GM12878 (cell line): Measurements from ENCODE around the gene DAGLA. TPM values are rescaled to one million over a fixed set of nuclear protein-coding genes. Genes with fewer than 3 reads are reported as not detected.

Source experiments
- ATAC-seq: fragments of 200-7000 bp; cut with Tn5 transposase; 3 replicates; pipeline ENCODE4 v1.9.1; 2020; ENCODE audit warnings: mild to moderate bottlenecking, moderate library complexity
- BruUV-seq: library from RNA; stranded (reverse); fragments of 400-500 nt; replicated peaks from 2 replicates; lab custom pipeline; 2021; lab: Mats Ljungman, UMichigan
- CTCF ChIA-PET: fragments of 300-600 bp; sonication (Branson Sonifier 250); formaldehyde crosslinking; extraction: SDS; loops from one replicate; lab custom pipeline; 2021; ENCODE audit warnings: inconsistent platforms; lab: Yijun Ruan, JAX
- POLR2A ChIA-PET: fragments of 350-600 bp; formaldehyde crosslinking; extraction: SDS; loops from one replicate; lab custom pipeline; 2021; ENCODE audit warnings: inconsistent platforms; lab: Charles Lee
- RAD21 ChIA-PET: fragments of 300-600 bp; sonication (Branson Sonifier 250); formaldehyde crosslinking; loops from one replicate; lab custom pipeline; 2023; ENCODE audit warnings: antibody characterized with exemption; ENCODE audit not compliant: unreplicated experiment; lab: Charles Lee
- SMC1A ChIA-PET: fragments of 300-600 bp; sonication (Branson Sonifier 250); formaldehyde crosslinking; loops from one replicate; lab custom pipeline; 2023; ENCODE audit not compliant: unreplicated experiment, uncharacterized antibody; lab: Charles Lee
- DNase-seq: peaks from one replicate; pipeline ENCODE4 v3.0.0-alpha.2; 2011; ENCODE audit warnings: low read depth, low spot score
- FAIRE-seq: peaks from 3 replicates; lab custom pipeline; 2011; peaks lifted over from hg19 to GRCh38; lab: Jason Lieb, UNC
- H2AFZ ChIP-seq: 2 replicates; pipeline ENCODE4 v1.6.0; 2011; ENCODE audit warnings: low read depth, low read length, control low read depth; ENCODE audit not compliant: control insufficient read depth
- H3K27ac ChIP-seq: 2 replicates; pipeline ENCODE4 v1.5.1; 2011; ENCODE audit warnings: control low read depth; ENCODE audit not compliant: control insufficient read depth, insufficient read depth
- H3K27me3 ChIP-seq, 2 experiments: replicated peaks in 1 of 2; 2 replicates each; pipeline versions ENCODE4 v1.6.0 to v1.6.1; 2011; ENCODE audit warnings: low read length in 1 of 2; ENCODE audit not compliant: control insufficient read depth in 2 of 2, insufficient read depth in 2 of 2
- H3K36me3 ChIP-seq, 2 experiments: 2 replicates each; pipeline ENCODE4 v1.5.1; 2011; ENCODE audit warnings: low read length in 1 of 2; ENCODE audit not compliant: control insufficient read depth in 2 of 2, insufficient read depth in 2 of 2
- H3K4me1 ChIP-seq: 2 replicates; pipeline ENCODE4 v1.6.1; 2011; ENCODE audit warnings: mild to moderate bottlenecking, low read length, moderate library complexity, mixed read lengths; ENCODE audit not compliant: control insufficient read depth, insufficient read depth
- H3K4me2 ChIP-seq: 2 replicates; pipeline ENCODE4 v1.6.0; 2011; ENCODE audit warnings: control low read depth; ENCODE audit not compliant: control insufficient read depth, insufficient read depth
- H3K4me3 ChIP-seq: fragments of 200-600 bp; sonication (generic); 2 replicates; pipeline ENCODE4 v1.5.1; 2016
- H3K79me2 ChIP-seq: 2 replicates; pipeline ENCODE4 v1.6.0; 2011; ENCODE audit warnings: low read length; ENCODE audit not compliant: control insufficient read depth, insufficient read depth
- H3K9ac ChIP-seq: 2 replicates; pipeline ENCODE4 v1.8.0; 2011; ENCODE audit warnings: low read length, control low read depth, mixed read lengths; ENCODE audit not compliant: control insufficient read depth, insufficient read depth
- H3K9me3 ChIP-seq: replicated peaks from 3 replicates; pipeline ENCODE4 v1.5.1; 2011; ENCODE audit warnings: mild to moderate bottlenecking, low read length; ENCODE audit not compliant: control insufficient read depth, insufficient read depth
- H4K20me1 ChIP-seq: 2 replicates; pipeline ENCODE4 v1.6.0; 2011; ENCODE audit not compliant: control insufficient read depth, insufficient read depth
- ATF2 ChIP-seq: IDR thresholded peaks from 2 replicates; pipeline ENCODE4 v1.6.1; 2012; ENCODE audit warnings: low read length, inconsistent platforms
- BRCA1 ChIP-seq: IDR thresholded peaks from 2 replicates; pipeline ENCODE4 v1.6.1; 2011; ENCODE audit warnings: low read depth, low read length, improper control_type of control experiment
- CBFB ChIP-seq: IDR thresholded peaks from 2 replicates; pipeline ENCODE4 v1.6.1; 2016; ENCODE audit warnings: antibody characterized with exemption, low read depth
- EED ChIP-seq: sonication (generic); IDR thresholded peaks from 2 replicates; pipeline ENCODE4 v1.6.1; 2016; ENCODE audit warnings: antibody characterized with exemption, low read depth
- FOXM1 ChIP-seq: IDR thresholded peaks from 2 replicates; pipeline ENCODE4 v1.6.1; 2012; ENCODE audit warnings: low read depth, mild to moderate bottlenecking, inconsistent platforms, low read length, moderate library complexity
- GABPA ChIP-seq: IDR thresholded peaks from 2 replicates; pipeline ENCODE4 v1.6.1; 2014; ENCODE audit warnings: antibody characterized with exemption, low read depth, mild to moderate bottlenecking, inconsistent platforms
- IRF4 ChIP-seq: IDR thresholded peaks from 2 replicates; pipeline ENCODE4 v1.6.1; 2011; ENCODE audit warnings: low read depth, low read length
- LARP7 ChIP-seq: fragments of 450-650 bp; IDR thresholded peaks from 2 replicates; pipeline ENCODE4 v1.6.1; 2017; ENCODE audit warnings: mild to moderate bottlenecking
- MXI1 ChIP-seq: fragments of 150-350 bp; IDR thresholded peaks from 2 replicates; pipeline ENCODE4 v1.6.1; 2011; ENCODE audit warnings: low read depth, mild to moderate bottlenecking, inconsistent platforms, low read length, improper control_type of control experiment
- POLR2AphosphoS2 ChIP-seq: IDR thresholded peaks from 2 replicates; pipeline ENCODE4 v1.6.1; 2011; ENCODE audit warnings: low read depth, mild to moderate bottlenecking, low read length, improper control_type of control experiment, moderate library complexity
- RCOR1 ChIP-seq: conservative IDR thresholded peaks from 2 replicates; pipeline ENCODE4 v1.6.1; 2012; ENCODE audit warnings: low read depth, low read length, improper control_type of control experiment
- RELA ChIP-seq: fragments of 450-650 bp; IDR thresholded peaks from 2 replicates; pipeline ENCODE4 v1.8.0; 2014; ENCODE audit warnings: borderline replicate concordance; ENCODE audit not compliant: partially characterized antibody
- SMARCA5 ChIP-seq: fragments of 450-650 bp; IDR thresholded peaks from 2 replicates; pipeline ENCODE4 v1.6.1; 2017; ENCODE audit warnings: mild to moderate bottlenecking
- SP1 ChIP-seq: IDR thresholded peaks from one replicate; pipeline ENCODE4 v1.6.1; 2011; ENCODE audit warnings: low read depth, low read length
- STAT3 ChIP-seq: IDR thresholded peaks from 2 replicates; pipeline ENCODE4 v1.6.1; 2011; ENCODE audit warnings: low read depth, low read length, improper control_type of control experiment
- TBL1XR1 ChIP-seq: IDR thresholded peaks from 2 replicates; pipeline ENCODE4 v1.6.1; 2012; ENCODE audit warnings: low read depth, low read length, improper control_type of control experiment
- ZBED1 ChIP-seq: IDR thresholded peaks from 2 replicates; pipeline ENCODE4 v1.6.1; 2016; ENCODE audit warnings: borderline replicate concordance
- ZSCAN29 ChIP-seq: fragments of 450-650 bp; IDR thresholded peaks from 2 replicates; pipeline ENCODE4 v1.6.1; 2017; ENCODE audit warnings: mild to moderate bottlenecking, moderate library complexity
- WGBS: methylation state at CpG from one replicate; pipeline ENCODE4 v1.1.6; 2016; ENCODE audit warnings: low lambda C conversion rate; ENCODE audit not compliant: insufficient replicate concordance, insufficient coverage; ENCODE audit errors: missing lambda C conversion rate; 5-methylcytosine and 5-hydroxymethylcytosine counted together
- in situ Hi-C: fragments of 300-500 bp; cut with MboI; formaldehyde crosslinking; loops from 9 replicates; pipeline ENCODE4 v1.14.3; 2018; ENCODE audit warnings: mixed read lengths
- intact Hi-C: fragments of 100-400 bp; cut with micrococcal nuclease; formaldehyde crosslinking; loops from one replicate; pipeline ENCODE4 v1.14.2; 2022; ENCODE audit not compliant: unreplicated experiment
- polyA plus RNA-seq, 11 experiments: library from polyadenylated mRNA; depleted of rRNA in 4 of 11; unstranded in 6 of 11; stranded (reverse) in 5 of 11; fragments of >200 nt; fragmentation: Nextera tagmentation in 4 of 11; fragmentation: Illumina TruSeq in 1 of 11; extraction: Ambion mirVana in 4 of 11; extraction: Trizol in 1 of 11; gene quantifications; 1 replicate in 1 of 11; 2 replicates in 10 of 11; pipeline versions ENCODE4 v1.2.1 to v1.2.3, GENCODE V29; 2011 to 2016; ENCODE audit warnings: inconsistent platforms in 2 of 11, missing spikeins in 2 of 11, low read depth in 1 of 11
- total RNA-seq, 4 experiments: library from RNA; depleted of rRNA in 3 of 4; stranded (reverse); fragments of >200 nt in 3 of 4; fragmentation: Illumina TruSeq in 1 of 4; extraction: Trizol in 1 of 4; gene quantifications; 2 replicates each; pipeline versions ENCODE4 v1.2.1 to v1.2.3, GENCODE V29; 2013 to 2021
- TF ChIP-seq, protein P1 (sequence below): fragments of 450-650 bp; IDR thresholded peaks from 2 replicates; pipeline ENCODE4 v1.6.1; 2018; ENCODE audit warnings: borderline replicate concordance, mild to moderate bottlenecking; ENCODE audit not compliant: partially characterized antibody
- TF ChIP-seq, protein P2 (sequence below): fragments of 450-650 bp; IDR thresholded peaks from 2 replicates; pipeline ENCODE4 v1.6.1; 2017; ENCODE audit warnings: mild to moderate bottlenecking

The DAGLA gene
- total and polyA plus RNA-seq, 10 of the 15 experiments (the other 5 are each of a cell fraction or from before 2014, with no cell fraction given), result 0.05 TPM; not detected in 9

- intact Hi-C loops, result loop anchor here (5.0 kb wide), 4 partner anchors 76 to 311 kb away; partner anchors contain the start of gene FTH1
- BruUV-seq, result no TSS peak
- SMC1A ChIA-PET, result interaction anchor here (1.2 to 6.0 kb wide), 15 partner anchors 9 to 313 kb away, joined by 3 to 86 read pairs (median 15); partner anchors contain the start of genes BEST1 and FADS2
These were observed 115.8 kb downstream of the DAGLA start for GRCh38 chr11:61795876-61796526.

More at GRCh38 chr11:61795876-61796526, 115.8 kb downstream of the DAGLA start:
- H3K36me3 ChIP-seq, result peaks cover 7 to 9% of the 10 kb centered on the region in 2 experiments; a peak in 3 of 4 replicates
- 97% methylated on average over 18 of the region's 18 CpGs for WGBS
- H3K4me2 ChIP-seq, result no peak overlapping the region
- no peaks in the 10 kb centered on the region for H3K9me3 ChIP-seq
- H3K27me3 ChIP-seq, result no peaks in the 10 kb centered on the region
- ChIA-PET CTCF (interaction anchor here (1.0 to 12.7 kb wide), 19 partner anchors 8 to 316 kb away, joined by 3 to 188 read pairs (median 39); partner anchors contain the start of genes BEST1, FADS1 and FADS2), RAD21 (interaction anchor here (0.9 to 6.2 kb wide), 13 partner anchors 8 to 317 kb away, joined by 3 to 96 read pairs (median 9); partner anchors contain the start of genes BEST1 and FADS2), POLR2A (interaction anchor here (2.1 to 7.0 kb wide), 3 partner anchors 20 to 39 kb away, joined by 21 to 77 read pairs (median 22); partner anchors contain the start of genes FADS1 and FADS2)
- FAIRE-seq (no peak), DNase-seq (no peak), ATAC-seq (no peak)
- no peak overlapping the region for H3K4me3 ChIP-seq
- in situ Hi-C loops, result loop anchor here (5.0 kb wide), 2 partner anchors 101 to 311 kb away; no protein-coding TSS in a partner anchor
- no peak overlapping the region for H3K9ac ChIP-seq
- no peaks in the 10 kb centered on the region for H4K20me1 ChIP-seq
- H3K27ac ChIP-seq, result no peak overlapping the region
- TF ChIP-seq EED (no peak), BRCA1 (no peak), SMARCA5 (no peak), ATF2 (no peak), ZSCAN29 (no peak), SP1 (no peak), CBFB (no peak), POLR2AphosphoS2 (no peak), IRF4 (no peak), RELA (no peak), GABPA (no peak), ZBED1 (no peak), MXI1 (no peak), TBL1XR1 (no peak), RCOR1 (no peak), FOXM1 (no peak), LARP7 (no peak), STAT3 (no peak)
- TF ChIP-seq, protein P1, sequence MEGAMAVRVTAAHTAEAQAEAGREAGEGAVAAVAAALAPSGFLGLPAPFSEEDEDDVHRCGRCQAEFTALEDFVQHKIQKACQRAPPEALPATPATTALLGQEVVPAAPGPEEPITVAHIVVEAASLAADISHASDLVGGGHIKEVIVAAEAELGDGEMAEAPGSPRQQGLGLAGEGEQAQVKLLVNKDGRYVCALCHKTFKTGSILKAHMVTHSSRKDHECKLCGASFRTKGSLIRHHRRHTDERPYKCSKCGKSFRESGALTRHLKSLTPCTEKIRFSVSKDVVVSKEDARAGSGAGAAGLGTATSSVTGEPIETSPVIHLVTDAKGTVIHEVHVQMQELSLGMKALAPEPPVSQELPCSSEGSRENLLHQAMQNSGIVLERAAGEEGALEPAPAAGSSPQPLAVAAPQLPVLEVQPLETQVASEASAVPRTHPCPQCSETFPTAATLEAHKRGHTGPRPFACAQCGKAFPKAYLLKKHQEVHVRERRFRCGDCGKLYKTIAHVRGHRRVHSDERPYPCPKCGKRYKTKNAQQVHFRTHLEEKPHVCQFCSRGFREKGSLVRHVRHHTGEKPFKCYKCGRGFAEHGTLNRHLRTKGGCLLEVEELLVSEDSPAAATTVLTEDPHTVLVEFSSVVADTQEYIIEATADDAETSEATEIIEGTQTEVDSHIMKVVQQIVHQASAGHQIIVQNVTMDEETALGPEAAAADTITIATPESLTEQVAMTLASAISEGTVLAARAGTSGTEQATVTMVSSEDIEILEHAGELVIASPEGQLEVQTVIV, result no peak
- TF ChIP-seq, protein P2, sequence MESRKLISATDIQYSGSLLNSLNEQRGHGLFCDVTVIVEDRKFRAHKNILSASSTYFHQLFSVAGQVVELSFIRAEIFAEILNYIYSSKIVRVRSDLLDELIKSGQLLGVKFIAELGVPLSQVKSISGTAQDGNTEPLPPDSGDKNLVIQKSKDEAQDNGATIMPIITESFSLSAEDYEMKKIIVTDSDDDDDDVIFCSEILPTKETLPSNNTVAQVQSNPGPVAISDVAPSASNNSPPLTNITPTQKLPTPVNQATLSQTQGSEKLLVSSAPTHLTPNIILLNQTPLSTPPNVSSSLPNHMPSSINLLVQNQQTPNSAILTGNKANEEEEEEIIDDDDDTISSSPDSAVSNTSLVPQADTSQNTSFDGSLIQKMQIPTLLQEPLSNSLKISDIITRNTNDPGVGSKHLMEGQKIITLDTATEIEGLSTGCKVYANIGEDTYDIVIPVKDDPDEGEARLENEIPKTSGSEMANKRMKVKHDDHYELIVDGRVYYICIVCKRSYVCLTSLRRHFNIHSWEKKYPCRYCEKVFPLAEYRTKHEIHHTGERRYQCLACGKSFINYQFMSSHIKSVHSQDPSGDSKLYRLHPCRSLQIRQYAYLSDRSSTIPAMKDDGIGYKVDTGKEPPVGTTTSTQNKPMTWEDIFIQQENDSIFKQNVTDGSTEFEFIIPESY, result no peak
- H3K79me2 ChIP-seq, result peaks cover 76% of the 10 kb centered on the region
- no peaks in the 10 kb centered on the region; the same call in 1 of the 2 replicates for H3K4me1 ChIP-seq
- H2AFZ ChIP-seq, result no peak overlapping the region
